ENCODE data around the gene ZNF268.
A peak's percentile ranks its signal among the peaks of the same experiment; 100 is the strongest.

The ZNF268 gene

DNA sequence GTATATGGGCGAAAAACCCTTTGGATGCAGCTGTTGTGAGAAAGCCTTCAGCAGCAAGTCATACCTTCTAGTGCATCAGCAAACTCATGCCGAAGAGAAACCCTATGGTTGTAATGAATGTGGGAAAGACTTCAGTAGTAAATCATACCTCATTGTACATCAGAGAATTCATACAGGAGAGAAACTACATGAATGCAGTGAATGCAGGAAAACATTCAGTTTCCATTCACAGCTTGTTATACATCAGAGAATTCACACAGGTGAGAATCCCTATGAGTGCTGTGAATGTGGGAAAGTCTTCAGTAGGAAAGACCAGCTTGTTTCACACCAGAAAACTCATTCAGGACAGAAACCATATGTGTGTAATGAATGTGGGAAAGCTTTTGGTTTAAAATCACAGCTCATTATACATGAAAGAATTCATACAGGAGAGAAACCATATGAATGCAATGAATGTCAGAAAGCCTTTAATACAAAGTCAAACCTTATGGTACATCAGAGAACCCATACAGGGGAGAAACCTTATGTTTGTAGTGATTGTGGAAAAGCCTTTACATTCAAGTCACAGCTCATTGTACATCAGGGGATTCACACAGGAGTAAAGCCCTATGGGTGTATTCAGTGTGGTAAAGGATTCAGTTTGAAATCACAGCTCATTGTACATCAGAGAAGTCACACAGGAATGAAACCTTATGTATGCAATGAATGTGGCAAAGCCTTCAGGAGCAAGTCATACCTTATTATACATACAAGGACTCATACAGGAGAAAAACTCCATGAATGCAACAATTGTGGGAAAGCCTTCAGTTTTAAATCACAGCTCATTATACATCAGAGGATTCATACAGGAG lies 21.4 kb downstream of the ZNF268 start:
- H3K9me3 ChIP-seq (ENCODE audit: low read length): peaks cover 65% of the 10 kb centered on the region
- peaks cover 37% of the 10 kb centered on the region for H3K36me3 ChIP-seq (ENCODE audit: insufficient read depth, low read length)
- H3K4me3 ChIP-seq (ENCODE audit: low read depth in 1 of 2, low read length in 2 of 2): peak overlapping the region; percentile 11 to 51
- H3K27me3 ChIP-seq (ENCODE audit: control insufficient read depth in 1 of 2, insufficient read depth in 2 of 2, low read length in 2 of 2): no peaks in the 10 kb centered on the region
- no peaks in the 10 kb centered on the region for H3K4me1 ChIP-seq (ENCODE audit: insufficient read depth, low read length)
- H3K9ac ChIP-seq (ENCODE audit: low read length): no peak overlapping the region
- no peak overlapping the region for H3K27ac ChIP-seq (ENCODE audit: low read depth, low read length)

DNA sequence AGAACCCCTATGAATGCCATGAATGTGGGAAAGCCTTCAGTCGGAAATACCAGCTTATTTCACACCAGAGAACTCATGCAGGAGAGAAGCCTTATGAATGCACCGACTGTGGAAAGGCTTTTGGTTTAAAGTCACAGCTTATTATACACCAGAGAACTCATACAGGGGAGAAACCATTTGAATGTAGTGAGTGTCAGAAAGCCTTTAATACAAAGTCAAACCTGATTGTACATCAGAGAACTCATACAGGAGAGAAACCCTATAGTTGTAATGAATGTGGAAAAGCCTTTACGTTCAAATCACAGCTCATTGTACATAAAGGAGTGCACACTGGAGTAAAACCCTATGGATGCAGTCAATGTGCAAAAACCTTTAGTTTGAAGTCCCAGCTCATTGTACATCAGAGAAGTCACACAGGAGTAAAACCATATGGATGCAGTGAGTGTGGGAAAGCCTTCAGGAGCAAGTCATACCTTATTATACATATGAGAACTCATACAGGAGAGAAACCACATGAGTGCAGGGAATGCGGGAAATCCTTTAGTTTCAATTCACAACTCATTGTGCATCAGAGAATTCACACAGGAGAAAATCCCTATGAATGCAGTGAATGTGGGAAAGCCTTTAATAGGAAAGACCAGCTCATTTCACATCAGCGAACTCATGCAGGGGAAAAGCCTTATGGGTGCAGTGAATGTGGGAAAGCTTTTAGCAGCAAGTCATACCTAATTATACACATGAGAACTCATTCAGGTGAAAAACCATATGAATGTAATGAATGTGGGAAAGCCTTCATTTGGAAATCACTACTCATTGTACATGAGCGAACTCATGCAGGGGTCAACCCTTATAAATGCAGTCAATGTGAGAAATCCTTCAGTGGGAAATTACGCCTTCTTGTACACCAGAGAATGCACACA lies 22.3 kb downstream of the ZNF268 start:
- Histone ChIP-seq H3K27me3 (ENCODE audit: control insufficient read depth in 1 of 2, insufficient read depth in 2 of 2, low read length in 2 of 2) (no peaks in the 10 kb centered on the region), H3K4me3 (ENCODE audit: low read depth in 1 of 2, low read length in 2 of 2) (peak overlapping the region; percentile 11 to 51)

DNA sequence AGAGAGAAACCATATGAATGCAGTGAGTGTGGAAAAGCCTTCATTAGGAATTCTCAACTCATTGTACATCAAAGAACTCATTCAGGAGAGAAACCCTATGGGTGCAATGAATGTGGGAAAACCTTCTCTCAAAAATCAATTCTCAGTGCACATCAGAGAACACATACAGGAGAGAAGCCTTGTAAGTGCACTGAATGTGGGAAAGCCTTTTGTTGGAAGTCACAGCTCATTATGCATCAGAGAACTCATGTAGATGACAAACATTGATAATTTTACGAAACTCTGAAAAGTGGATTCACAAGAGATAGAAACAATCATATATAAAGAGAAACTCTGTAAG lies 22.9 kb downstream of the ZNF268 start:
- H3K4me1 ChIP-seq (ENCODE audit: insufficient read depth, low read length): no peaks in the 10 kb centered on the region
- H3K9ac ChIP-seq (ENCODE audit: low read length): no peak overlapping the region
- H3K27me3 ChIP-seq (ENCODE audit: control insufficient read depth in 1 of 2, insufficient read depth in 2 of 2, low read length in 2 of 2): no peaks in the 10 kb centered on the region
- H3K4me3 ChIP-seq (ENCODE audit: low read depth in 1 of 2, low read length in 2 of 2): peak overlapping the region; percentile 0 to 51
- H3K9me3 ChIP-seq (ENCODE audit: low read length): peaks cover 65% of the 10 kb centered on the region
- H3K36me3 ChIP-seq (ENCODE audit: insufficient read depth, low read length): peaks cover 37% of the 10 kb centered on the region
- H3K27ac ChIP-seq (ENCODE audit: low read depth, low read length): no peak overlapping the region

More for the DNA sequence above, 22.3 kb downstream of the ZNF268 start:
- no peak overlapping the region for H3K27ac ChIP-seq (ENCODE audit: low read depth, low read length)
- no peaks in the 10 kb centered on the region for H3K4me1 ChIP-seq (ENCODE audit: insufficient read depth, low read length)
- peaks cover 65% of the 10 kb centered on the region for H3K9me3 ChIP-seq (ENCODE audit: low read length)
- no peak overlapping the region for H3K9ac ChIP-seq (ENCODE audit: low read length)
- peaks cover 37% of the 10 kb centered on the region for H3K36me3 ChIP-seq (ENCODE audit: insufficient read depth, low read length)

DNA sequence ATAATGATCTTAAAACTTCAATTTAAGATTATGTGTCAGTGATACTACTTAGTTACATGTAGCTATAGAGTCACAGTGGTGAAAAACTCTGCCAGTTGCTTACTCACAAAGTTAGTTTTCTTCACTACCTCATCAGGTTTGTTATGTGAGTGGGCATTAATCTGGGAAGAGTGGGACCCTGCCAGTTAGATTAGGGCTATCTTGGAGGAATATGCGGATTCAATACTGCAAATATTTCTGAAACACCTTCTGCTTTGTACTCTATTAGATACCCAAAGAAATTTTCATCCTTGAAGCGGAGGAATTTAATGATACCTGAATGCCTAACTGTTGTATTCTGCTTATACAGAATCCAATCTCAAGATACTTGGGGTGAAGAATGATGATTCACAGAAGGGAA lies 25.1 kb downstream of the ZNF268 start:
- peaks cover 26% of the 10 kb centered on the region for H3K36me3 ChIP-seq (ENCODE audit: insufficient read depth, low read length)
- peaks cover 69% of the 10 kb centered on the region for H3K9me3 ChIP-seq (ENCODE audit: low read length)
- no peak overlapping the region for H3K27ac ChIP-seq (ENCODE audit: low read depth, low read length)
- H3K4me1 ChIP-seq (ENCODE audit: insufficient read depth, low read length): no peaks in the 10 kb centered on the region
- no peaks in the 10 kb centered on the region for H3K27me3 ChIP-seq (ENCODE audit: control insufficient read depth in 1 of 2, insufficient read depth in 2 of 2, low read length in 2 of 2)
- no peak overlapping the region for H3K9ac ChIP-seq (ENCODE audit: low read length)
- H3K4me3 ChIP-seq (ENCODE audit: low read depth in 1 of 2, low read length in 2 of 2): peak overlapping the region in 1 of 2 donors; percentile 20

DNA sequence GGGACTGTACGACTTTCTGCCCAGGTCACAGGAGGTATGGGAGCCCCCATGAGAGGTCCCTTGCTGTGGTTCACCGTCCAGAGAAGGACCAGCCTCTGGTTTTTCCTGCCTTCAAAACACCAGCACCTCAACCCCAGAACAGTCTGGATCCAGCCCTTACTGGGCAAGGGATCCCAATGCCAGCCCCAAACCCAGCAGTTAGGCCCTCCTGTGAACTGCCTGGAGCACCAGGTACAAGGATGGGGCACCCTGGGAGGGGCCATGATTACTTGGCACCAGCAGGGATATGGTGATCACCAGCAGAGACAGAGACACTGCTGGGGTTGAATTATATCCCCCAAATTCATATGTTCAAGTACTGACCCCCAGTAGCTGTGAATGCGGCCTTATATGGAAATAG lies 34.4 kb downstream of the ZNF268 start:
- H3K27ac ChIP-seq (ENCODE audit: low read depth, low read length): no peak overlapping the region
- H3K36me3 ChIP-seq (ENCODE audit: insufficient read depth, low read length): no peaks in the 10 kb centered on the region
- H3K9ac ChIP-seq (ENCODE audit: low read length): no peak overlapping the region
- no peaks in the 10 kb centered on the region for H3K4me1 ChIP-seq (ENCODE audit: insufficient read depth, low read length)
- no peaks in the 10 kb centered on the region for H3K27me3 ChIP-seq (ENCODE audit: control insufficient read depth in 1 of 2, insufficient read depth in 2 of 2, low read length in 2 of 2)
- no peak overlapping the region for H3K4me3 ChIP-seq (ENCODE audit: low read depth in 1 of 2, low read length in 2 of 2)
- peaks cover 29% of the 10 kb centered on the region for H3K9me3 ChIP-seq (ENCODE audit: low read length)

DNA sequence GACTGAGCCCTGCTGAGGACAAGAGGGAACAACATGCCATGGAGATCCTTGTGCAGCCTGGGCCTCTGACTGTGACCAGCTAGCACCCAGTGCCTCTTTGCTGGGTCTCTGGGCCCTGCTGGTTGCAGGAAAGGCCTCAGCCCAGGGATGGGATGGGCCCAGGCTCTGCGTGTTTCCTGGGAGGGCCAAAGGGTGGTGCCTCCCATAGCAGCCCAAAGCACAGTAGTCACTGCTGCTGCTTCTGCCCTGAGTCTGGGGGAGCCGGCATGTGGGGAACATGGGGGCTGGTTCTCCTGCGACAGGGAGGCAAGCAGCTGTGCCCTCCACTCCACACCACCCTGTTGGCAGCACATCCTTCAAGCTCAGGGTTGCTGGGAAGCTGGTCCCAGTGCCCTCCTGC lies 35.9 kb downstream of the ZNF268 start:
- H3K9me3 ChIP-seq (ENCODE audit: low read length): peaks cover 22% of the 10 kb centered on the region
- H3K36me3 ChIP-seq (ENCODE audit: insufficient read depth, low read length): no peaks in the 10 kb centered on the region
- no peaks in the 10 kb centered on the region for H3K4me1 ChIP-seq (ENCODE audit: insufficient read depth, low read length)
- H3K9ac ChIP-seq (ENCODE audit: low read length): no peak overlapping the region
- no peaks in the 10 kb centered on the region for H3K27me3 ChIP-seq (ENCODE audit: control insufficient read depth in 1 of 2, insufficient read depth in 2 of 2, low read length in 2 of 2)
- H3K4me3 ChIP-seq (ENCODE audit: low read depth in 1 of 2, low read length in 2 of 2): no peak overlapping the region
- no peak overlapping the region for H3K27ac ChIP-seq (ENCODE audit: low read depth, low read length)

DNA sequence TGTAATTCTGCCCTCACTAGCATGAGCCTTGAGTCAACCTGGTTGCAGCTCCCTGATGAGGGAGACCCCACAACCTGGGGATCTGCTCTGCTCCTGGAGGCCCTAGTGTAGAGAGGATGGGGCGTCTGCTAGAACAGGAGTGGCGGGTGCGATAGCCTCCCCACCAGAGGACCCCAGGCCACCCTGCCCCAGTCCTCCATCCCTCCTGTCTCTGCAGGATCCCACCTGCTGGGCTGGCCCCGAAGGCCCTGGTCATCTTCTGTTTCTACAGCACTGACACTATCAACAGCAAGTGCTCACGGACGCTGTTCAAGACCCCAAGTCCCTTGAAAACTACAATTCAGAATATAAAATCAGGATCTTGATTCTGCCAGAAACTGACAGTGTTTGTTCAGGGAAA lies 39.2 kb downstream of the ZNF268 start:
- Histone ChIP-seq H3K9ac (ENCODE audit: low read length) (no peak overlapping the region), H3K9me3 (ENCODE audit: low read length) (peaks cover 10% of the 10 kb centered on the region), H3K27ac (ENCODE audit: low read depth, low read length) (no peak overlapping the region), H3K4me3 (ENCODE audit: low read depth in 1 of 2, low read length in 2 of 2) (no peak overlapping the region), H3K36me3 (ENCODE audit: insufficient read depth, low read length) (no peaks in the 10 kb centered on the region), H3K27me3 (ENCODE audit: control insufficient read depth in 1 of 2, insufficient read depth in 2 of 2, low read length in 2 of 2) (no peaks in the 10 kb centered on the region), H3K4me1 (ENCODE audit: insufficient read depth, low read length) (no peaks in the 10 kb centered on the region)

DNA sequence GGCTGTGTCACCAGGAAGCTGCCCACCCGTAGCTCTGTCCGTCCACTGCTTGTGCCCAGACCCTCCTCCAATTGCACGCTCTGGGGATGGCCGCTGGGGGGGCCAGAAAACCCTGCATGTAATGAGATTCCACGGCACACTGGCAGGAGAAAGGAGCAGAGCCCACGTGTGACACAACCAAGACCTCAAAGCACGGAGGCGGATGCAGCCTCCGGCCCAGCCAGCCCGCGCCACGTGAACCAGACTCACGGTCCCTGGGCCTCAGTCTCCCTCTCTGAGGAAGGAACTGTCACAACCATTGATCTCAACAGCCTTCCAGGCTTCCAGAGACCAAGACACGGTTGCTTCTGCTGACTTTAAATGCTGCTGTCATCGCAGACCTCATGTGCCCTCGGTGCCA lies 39.9 kb downstream of the ZNF268 start:
- Histone ChIP-seq H3K4me1 (ENCODE audit: insufficient read depth, low read length) (no peaks in the 10 kb centered on the region), H3K9ac (ENCODE audit: low read length) (no peak overlapping the region), H3K36me3 (ENCODE audit: insufficient read depth, low read length) (no peaks in the 10 kb centered on the region), H3K27ac (ENCODE audit: low read depth, low read length) (no peak overlapping the region), H3K9me3 (ENCODE audit: low read length) (peaks cover 5% of the 10 kb centered on the region), H3K4me3 (ENCODE audit: low read depth in 1 of 2, low read length in 2 of 2) (no peak overlapping the region), H3K27me3 (ENCODE audit: control insufficient read depth in 1 of 2, insufficient read depth in 2 of 2, low read length in 2 of 2) (no peaks in the 10 kb centered on the region)

DNA sequence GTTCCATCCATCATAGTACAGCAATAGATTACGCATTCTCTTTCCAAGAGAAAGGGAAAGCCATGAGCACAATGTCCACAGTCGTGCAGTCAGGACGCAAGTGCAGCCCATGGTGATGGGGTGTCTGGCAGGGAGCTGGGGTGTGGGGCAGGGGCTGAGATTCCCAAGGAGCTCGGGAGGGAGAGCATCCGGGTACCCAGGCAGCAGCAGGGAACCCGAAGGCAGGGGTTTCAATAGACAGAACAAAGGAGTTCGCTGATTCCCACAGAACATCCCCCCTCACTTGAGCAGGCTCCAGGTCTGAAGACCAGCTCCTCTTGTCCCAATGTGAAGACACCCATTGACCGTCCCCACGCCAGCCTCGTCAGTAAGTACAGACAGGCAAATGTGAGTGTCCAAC lies 40.9 kb downstream of the ZNF268 start:
- H3K27me3 ChIP-seq (ENCODE audit: control insufficient read depth in 1 of 2, insufficient read depth in 2 of 2, low read length in 2 of 2): no peaks in the 10 kb centered on the region
- no peak overlapping the region for H3K9ac ChIP-seq (ENCODE audit: low read length)
- H3K4me1 ChIP-seq (ENCODE audit: insufficient read depth, low read length): no peaks in the 10 kb centered on the region
- H3K4me3 ChIP-seq (ENCODE audit: low read depth in 1 of 2, low read length in 2 of 2): no peak overlapping the region
- H3K9me3 ChIP-seq (ENCODE audit: low read length): no peaks in the 10 kb centered on the region
- no peak overlapping the region for H3K27ac ChIP-seq (ENCODE audit: low read depth, low read length)
- no peaks in the 10 kb centered on the region for H3K36me3 ChIP-seq (ENCODE audit: insufficient read depth, low read length)

DNA sequence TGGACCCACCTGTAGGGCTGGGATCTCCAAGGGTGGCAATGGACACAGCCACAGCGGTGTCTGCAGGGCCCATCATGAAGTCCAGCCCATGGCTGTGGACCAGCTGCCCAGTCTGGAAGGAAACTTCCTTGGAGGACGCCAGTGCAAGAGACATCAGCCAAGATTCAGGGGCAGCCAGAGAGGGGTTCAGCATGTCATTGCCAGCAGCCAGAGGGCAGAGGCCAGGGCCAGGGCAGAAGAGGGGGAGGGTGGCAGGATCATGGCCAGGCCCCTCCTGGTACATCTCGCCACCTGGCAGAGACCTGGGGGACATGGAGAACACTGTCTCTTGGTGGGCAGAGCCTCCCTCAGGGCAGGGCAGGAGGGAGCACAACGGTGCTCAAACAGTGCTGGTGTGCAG lies 44.2 kb downstream of the ZNF268 start:
- H3K9ac ChIP-seq (ENCODE audit: low read length): no peak overlapping the region
- no peaks in the 10 kb centered on the region for H3K4me1 ChIP-seq (ENCODE audit: insufficient read depth, low read length)
- H3K27ac ChIP-seq (ENCODE audit: low read depth, low read length): no peak overlapping the region
- no peak overlapping the region for H3K4me3 ChIP-seq (ENCODE audit: low read depth in 1 of 2, low read length in 2 of 2)
- H3K9me3 ChIP-seq (ENCODE audit: low read length): no peaks in the 10 kb centered on the region
- no peaks in the 10 kb centered on the region for H3K36me3 ChIP-seq (ENCODE audit: insufficient read depth, low read length)
- no peaks in the 10 kb centered on the region for H3K27me3 ChIP-seq (ENCODE audit: control insufficient read depth in 1 of 2, insufficient read depth in 2 of 2, low read length in 2 of 2)

DNA sequence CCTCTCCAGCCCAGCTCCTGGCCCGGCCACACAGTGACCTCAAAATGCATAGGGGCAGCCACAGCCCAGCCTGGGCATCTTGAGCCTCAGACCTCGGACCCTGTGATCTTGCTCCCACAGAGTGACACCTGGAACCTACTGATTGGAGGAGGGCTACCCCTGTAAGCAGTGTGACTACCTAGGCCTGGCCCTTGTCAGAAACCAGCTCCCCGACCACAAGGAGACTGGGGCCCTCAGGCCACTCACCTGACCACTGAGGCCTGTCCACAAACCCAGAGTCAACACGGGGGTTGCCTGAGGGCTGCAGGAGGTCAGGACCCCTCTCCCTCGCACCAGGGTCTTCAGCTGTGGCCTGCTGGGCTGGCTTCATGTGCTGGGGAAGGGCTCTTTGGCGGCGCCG lies 45.4 kb downstream of the ZNF268 start:
- Histone ChIP-seq H3K9ac (ENCODE audit: low read length) (no peak overlapping the region), H3K4me3 (ENCODE audit: low read depth in 1 of 2, low read length in 2 of 2) (no peak overlapping the region), H3K36me3 (ENCODE audit: insufficient read depth, low read length) (no peaks in the 10 kb centered on the region), H3K27ac (ENCODE audit: low read depth, low read length) (no peak overlapping the region), H3K27me3 (ENCODE audit: control insufficient read depth in 1 of 2, insufficient read depth in 2 of 2, low read length in 2 of 2) (no peaks in the 10 kb centered on the region), H3K4me1 (ENCODE audit: insufficient read depth, low read length) (no peaks in the 10 kb centered on the region), H3K9me3 (ENCODE audit: low read length) (no peaks in the 10 kb centered on the region)
